Mesodermal cell (in vitro differentiated cells): ENCODE results near the gene VPS54.
"Not testable (repeated sequence)": the region's sequence is repeated elsewhere in the genome, so short reads cannot be mapped to it uniquely, and the experiment has no call there.

Source experiments
- H3K27ac ChIP-seq: 2 replicates; pipeline ENCODE4 v1.7.0; 2013; ENCODE audit warnings: mild to moderate bottlenecking, low read depth, low read length, moderate library complexity; ENCODE audit not compliant: severe bottlenecking
- H3K36me3 ChIP-seq: 2 replicates; pipeline ENCODE4 v1.7.1; 2013; ENCODE audit warnings: mild to moderate bottlenecking, low read length, moderate library complexity; ENCODE audit not compliant: control insufficient read depth, insufficient read depth
- H3K4me1 ChIP-seq: one replicate; pipeline ENCODE4 v1.7.1; 2013; ENCODE audit warnings: mild to moderate bottlenecking, low read length; ENCODE audit not compliant: insufficient read depth, control insufficient read depth, poor library complexity, severe bottlenecking
- H3K4me3 ChIP-seq: 2 replicates; pipeline ENCODE4 v1.7.0; 2013; ENCODE audit warnings: low read length, control low read depth, mild to moderate bottlenecking; ENCODE audit not compliant: insufficient read depth, poor library complexity, severe bottlenecking; ENCODE audit errors: extremely low read depth
- H3K9me3 ChIP-seq: 2 replicates; pipeline ENCODE4 v1.7.1; 2013; ENCODE audit warnings: mild to moderate bottlenecking, low read length, moderate library complexity; ENCODE audit not compliant: control insufficient read depth
- WGBS, 2 experiments: methylation state at CpG; one replicate each; pipeline ENCODE4 v1.1.5; 2013; ENCODE audit warnings: missing lambda C conversion rate in 2 of 2; ENCODE audit not compliant: insufficient coverage in 2 of 2; 5-methylcytosine and 5-hydroxymethylcytosine counted together

VPS54 gene

DNA sequence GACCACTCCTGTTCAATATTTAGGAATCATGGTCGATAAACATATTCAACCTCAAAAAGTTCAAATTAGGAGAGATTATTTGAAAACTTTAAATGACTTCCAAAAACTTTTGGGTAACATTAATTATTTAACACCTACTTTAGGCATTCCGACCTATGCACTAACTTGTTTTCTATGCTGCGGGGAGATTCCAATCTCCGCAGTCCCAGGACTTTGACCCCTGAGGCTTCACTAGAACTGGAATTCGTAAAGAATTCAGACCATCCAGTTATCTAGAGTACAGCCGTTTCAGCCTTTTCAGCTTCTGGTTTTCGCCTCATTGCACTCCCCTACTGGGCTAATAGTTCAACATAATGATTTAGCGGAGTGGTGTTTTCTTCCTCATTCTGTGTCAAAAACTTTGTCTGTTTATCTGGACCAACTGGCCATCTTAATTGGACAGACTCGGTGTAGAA lies 26.1 kb downstream of the VPS54 start:
- H3K9me3 ChIP-seq = peaks cover 29% of the 10 kb centered on the region
- peaks cover 20% of the 10 kb centered on the region for H3K36me3 ChIP-seq
- not testable (repeated sequence) for H3K4me1 ChIP-seq, H3K4me3 ChIP-seq
- peak overlapping the region; percentile 36 for H3K27ac ChIP-seq
- 77 to 81% methylated on average over 7 of the region's 9 CpGs for WGBS, 2 experiments

- 87 to 98% methylated on average over 5 to 8 of the region's 13 CpGs for WGBS, 2 experiments
- H3K9me3 ChIP-seq = peaks cover 24% of the 10 kb centered on the region
- H3K4me1 ChIP-seq = peaks cover 5% of the 10 kb centered on the region
These were observed 27.1 kb downstream of the VPS54 start for GRCh38 chr2:63992061-63992685.

GRCh38 chr2:63991173-63991999 lies 27.8 kb downstream of the VPS54 start:
- not testable (repeated sequence) for H3K27ac ChIP-seq, H3K4me3 ChIP-seq, H3K4me1 ChIP-seq
- H3K9me3 ChIP-seq = peaks cover 18% of the 10 kb centered on the region
- peaks cover 20% of the 10 kb centered on the region for H3K36me3 ChIP-seq
- 96 to 98% methylated on average over 8 to 9 of the region's 12 CpGs for WGBS, 2 experiments

More at GRCh38 chr2:63992061-63992685, 27.1 kb downstream of the VPS54 start:
- Histone ChIP-seq H3K27ac (no peak overlapping the region), H3K36me3 (peaks cover 20% of the 10 kb centered on the region), H3K4me3 (no peak overlapping the region)

DNA sequence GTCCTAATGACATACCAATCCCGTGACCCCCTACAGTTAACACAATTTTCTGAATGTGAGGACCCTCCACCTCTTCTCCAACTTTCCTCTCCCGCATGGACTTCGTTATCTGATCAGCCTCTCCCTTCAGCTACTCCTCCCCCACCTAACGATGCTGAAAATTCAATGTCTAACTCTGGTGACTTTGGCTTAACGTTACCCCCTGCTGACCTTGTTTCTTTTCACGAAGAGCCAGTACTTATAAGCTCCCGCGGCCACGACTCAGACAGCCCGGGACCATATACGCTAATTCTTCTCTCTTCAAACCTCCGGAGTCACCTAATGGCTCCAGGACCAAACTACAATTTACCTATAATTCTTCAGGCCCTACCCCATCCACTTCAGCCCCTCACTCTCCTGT lies 29.2 kb downstream of the VPS54 start:
- Histone ChIP-seq H3K36me3 (peaks cover 15% of the 10 kb centered on the region), H3K9me3 (peaks cover 18% of the 10 kb centered on the region), H3K4me1 (peaks cover 5% of the 10 kb centered on the region), H3K4me3 (no peak overlapping the region), H3K27ac (no peak overlapping the region)
- 90 to 91% methylated on average over 12 of the region's 12 CpGs for WGBS, 2 experiments

GRCh38 chr2:63988842-63989436 lies 30.3 kb downstream of the VPS54 start:
- 95 to 97% methylated on average over 5 to 10 of the region's 12 CpGs for WGBS, 2 experiments
- peaks cover 18% of the 10 kb centered on the region for H3K9me3 ChIP-seq
- H3K27ac ChIP-seq, H3K4me3 ChIP-seq, H3K4me1 ChIP-seq: not testable (repeated sequence)
- H3K36me3 ChIP-seq = peaks cover 14% of the 10 kb centered on the region

DNA sequence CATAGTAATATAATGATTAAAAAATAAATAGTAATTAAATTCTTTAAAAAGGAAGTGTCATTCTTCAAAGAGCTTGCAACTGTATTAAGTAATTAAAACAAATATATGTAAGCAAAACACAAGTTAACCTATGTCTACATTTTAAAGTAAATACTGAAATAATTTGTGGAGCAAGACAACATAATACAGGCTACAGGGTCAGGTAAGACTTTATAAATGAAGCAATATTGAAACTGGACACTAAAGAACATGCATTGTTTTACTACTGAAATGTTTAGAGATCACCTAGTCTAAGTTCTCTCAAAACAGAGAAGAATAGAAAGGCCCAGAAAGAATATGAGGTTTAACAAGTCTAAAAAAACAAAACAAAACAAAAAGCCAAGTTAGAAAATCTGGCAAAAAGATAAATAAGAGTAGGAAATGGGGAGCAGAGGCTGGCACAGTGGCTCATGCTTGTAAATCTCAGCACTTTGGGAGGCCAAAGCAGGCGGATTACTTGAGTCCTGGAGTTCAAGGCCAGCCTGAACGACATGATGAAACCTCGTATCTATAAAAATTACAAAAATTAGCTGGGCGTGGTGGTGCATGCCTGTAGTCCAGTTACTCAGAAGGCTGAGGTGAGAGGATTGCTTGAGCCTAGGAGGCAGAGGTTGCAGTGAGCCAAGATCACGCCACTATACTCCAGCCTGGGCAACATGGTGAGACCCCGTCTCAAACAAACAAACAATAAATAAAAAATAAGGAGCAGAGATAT lies 34.4 kb downstream of the VPS54 start:
- Histone ChIP-seq H3K9me3 (peaks cover 10% of the 10 kb centered on the region), H3K4me3 (no peak overlapping the region), H3K4me1 (no peaks in the 10 kb centered on the region), H3K36me3 (peaks cover 15% of the 10 kb centered on the region), H3K27ac (no peak overlapping the region)
- 96 to 97% methylated on average over 3 to 4 of the region's 6 CpGs for WGBS, 2 experiments

- Histone ChIP-seq H3K36me3 (peaks cover 21% of the 10 kb centered on the region), H3K27ac (no peak overlapping the region), H3K4me1 (no peaks in the 10 kb centered on the region), H3K9me3 (peaks cover 3% of the 10 kb centered on the region), H3K4me3 (no peak overlapping the region)
- no CpG with 5 or more reads among the region's 2 CpGs for WGBS, 2 experiments
These were observed 35.1 kb downstream of the VPS54 start for GRCh38 chr2:63983986-63984605.

DNA sequence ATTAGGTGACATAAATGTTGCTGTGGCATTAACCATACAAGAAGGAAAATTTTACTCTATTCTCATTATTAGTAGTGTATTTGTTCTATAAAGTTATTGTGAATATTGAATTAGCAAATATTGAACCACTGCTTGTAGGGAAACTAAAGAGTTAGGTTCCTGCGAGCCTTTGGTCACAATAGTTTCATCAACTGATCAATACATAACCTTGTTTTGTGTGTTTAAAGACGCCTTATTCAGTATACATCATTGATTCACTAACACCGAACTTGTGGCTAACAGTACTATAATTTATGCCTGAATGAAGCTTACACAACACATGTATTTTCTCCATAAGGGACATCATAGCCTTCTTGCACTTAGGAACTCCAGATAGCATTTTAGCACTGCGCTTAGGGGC lies 36.9 kb downstream of the VPS54 start:
- Histone ChIP-seq H3K4me1 (no peaks in the 10 kb centered on the region), H3K9me3 (no peaks in the 10 kb centered on the region), H3K36me3 (peaks cover 36% of the 10 kb centered on the region), H3K27ac (no peak overlapping the region), H3K4me3 (no peak overlapping the region)
- 96% methylated on average over 3 of the region's 4 CpGs for WGBS, 2 experiments

DNA sequence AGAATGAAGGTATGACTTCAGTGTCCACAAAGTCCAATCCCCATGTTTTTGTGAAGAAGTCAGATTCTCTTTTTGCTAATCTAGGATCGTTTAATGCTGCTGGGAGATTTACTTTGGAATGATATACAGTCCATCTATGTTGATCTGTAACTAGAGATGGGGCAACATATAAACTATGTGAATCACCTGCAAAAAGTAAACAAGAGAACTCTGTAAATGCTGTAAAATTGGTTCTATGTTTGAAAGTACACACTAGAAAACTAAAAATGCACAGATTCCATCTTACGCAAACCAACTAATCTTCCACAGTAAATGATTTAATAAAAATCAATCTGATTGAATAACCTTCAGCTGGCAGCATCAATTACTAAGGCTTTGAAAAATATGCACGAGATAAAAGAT lies 37.5 kb downstream of the VPS54 start:
- Histone ChIP-seq H3K9me3 (no peaks in the 10 kb centered on the region), H3K4me3 (no peak overlapping the region), H3K4me1 (no peaks in the 10 kb centered on the region), H3K36me3 (peaks cover 41% of the 10 kb centered on the region), H3K27ac (no peak overlapping the region)
- no CpG with 5 or more reads among the region's 3 CpGs for WGBS, 2 experiments

GRCh38 chr2:63980794-63981193 lies 38.4 kb downstream of the VPS54 start:
- peaks cover 46% of the 10 kb centered on the region for H3K36me3 ChIP-seq
- no peaks in the 10 kb centered on the region for H3K4me1 ChIP-seq
- no peak overlapping the region for H3K27ac ChIP-seq
- no peaks in the 10 kb centered on the region for H3K9me3 ChIP-seq
- no peak overlapping the region for H3K4me3 ChIP-seq
